ENCODE results near the gene ADAR. TPM values are rescaled to one million over a fixed set of nuclear protein-coding genes. Genes with fewer than 3 reads are reported as not detected.

ADAR gene
- total and polyA plus RNA-seq, 2 of the 8 experiments (the other 6 are each of a cell fraction or from before 2014, with no cell fraction given), result 125 to 242 TPM

DNA sequence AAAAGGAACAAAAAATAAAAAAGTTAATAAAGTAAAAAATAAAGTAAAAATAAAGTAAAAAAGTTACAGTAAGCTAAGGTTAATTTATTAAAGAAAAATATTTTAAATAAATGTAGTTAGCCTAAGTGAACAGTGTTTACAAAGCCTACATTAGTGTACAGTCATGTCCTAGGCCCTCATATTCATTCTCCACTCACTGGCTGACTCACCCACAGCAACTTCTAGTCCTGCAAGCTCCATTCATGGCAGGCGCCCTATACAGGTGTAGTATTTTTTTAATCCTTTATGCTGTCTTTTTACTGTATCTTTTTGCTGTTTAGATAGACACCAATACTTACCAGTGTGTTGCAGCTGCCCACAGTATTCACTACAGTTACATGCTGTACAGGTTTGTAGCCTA lies 12.4 kb downstream of the ADAR start:
- H3K79me1 ChIP-seq (ENCODE audit: low read depth, low read length), result peaks cover 7% of the 10 kb centered on the region
- peaks cover 0 to 20% of the 10 kb centered on the region in 2 experiments; a peak in 2 of 4 replicates for H3K79me2 ChIP-seq (ENCODE audit: control insufficient read depth in 1 of 2, insufficient read depth in 2 of 2, low read length in 2 of 2)
- no peak overlapping the region for H3K14ac ChIP-seq (ENCODE audit: insufficient read length)
- H3K9ac ChIP-seq (replicated peaks in 1 of 4; ENCODE audit: extremely low read depth in 1 of 4, low read depth in 3 of 4, low read length in 3 of 4), result no peak overlapping the region
- H3K23ac ChIP-seq (ENCODE audit: insufficient read length), result no peak overlapping the region
- no peak overlapping the region for H4K5ac ChIP-seq (ENCODE audit: insufficient read length, low read depth, low read length)
- DNase-seq (ENCODE audit: low read depth in 1 of 2, low spot score in 2 of 2) (no peak), FAIRE-seq (no peak)
- no peak overlapping the region for H4K91ac ChIP-seq (replicated peaks; ENCODE audit: insufficient read length, low read length)
- no peak overlapping the region for H2AK5ac ChIP-seq (ENCODE audit: low read depth, low read length)
- WGBS, 2 experiments (ENCODE audit: extremely low coverage in 1 of 2, insufficient coverage in 1 of 2, insufficient read length in 1 of 2, insufficient replicate concordance in 2 of 2, low coverage in 1 of 2, low lambda C conversion rate in 2 of 2, missing lambda C conversion rate in 1 of 2), result 96% methylated on average over 1 of the region's 1 CpG; no CpG with 5 or more reads in 1 of the 2 experiments
- H3K27ac ChIP-seq (ENCODE audit: low read depth, low read length), result no peak overlapping the region
- H2BK12ac ChIP-seq (ENCODE audit: low read depth, low read length), result no peak overlapping the region
- H2BK120ac ChIP-seq (replicated peaks; ENCODE audit: low read depth, low read length), result no peak overlapping the region
- no peaks in the 10 kb centered on the region for H3K4me1 ChIP-seq (replicated peaks in 1 of 4; ENCODE audit: control insufficient read depth in 3 of 4, insufficient read depth in 4 of 4, low read length in 3 of 4)
- H2BK5ac ChIP-seq (ENCODE audit: low read depth, low read length), result no peak overlapping the region
- H2BK15ac ChIP-seq (ENCODE audit: low read length), result no peak overlapping the region
- H3K27me3 ChIP-seq (replicated peaks in 1 of 4; ENCODE audit: control insufficient read depth in 3 of 4, extremely low read depth in 1 of 4, insufficient read depth in 3 of 4, low read length in 3 of 4), result no peaks in the 10 kb centered on the region
- no peaks in the 10 kb centered on the region for H3K9me3 ChIP-seq (ENCODE audit: insufficient read depth in 2 of 2, low read depth in 1 of 2, low read length in 1 of 2)
- peaks cover 9 to 13% of the 10 kb centered on the region in 2 experiments for H4K20me1 ChIP-seq (replicated peaks in 1 of 2; ENCODE audit: control insufficient read depth in 1 of 2, insufficient read depth in 2 of 2, low read length in 2 of 2)
- no peak overlapping the region for H3K18ac ChIP-seq (ENCODE audit: extremely low read depth, low read length)
- peaks cover 39 to 77% (median 65%) of the 10 kb centered on the region in 4 experiments for H3K36me3 ChIP-seq (ENCODE audit: control insufficient read depth in 2 of 4, insufficient read depth in 4 of 4, low read length in 3 of 4)
- ChIA-PET CTCF (ENCODE audit: partially characterized antibody) (interaction anchor here (0.7 to 1.7 kb wide), 5 partner anchors 9 to 283 kb away, joined by 3 to 5 read pairs (median 4); no protein-coding TSS in a partner anchor), POLR2A (ENCODE audit: partially characterized antibody) (interaction anchor here (1.5 to 2.0 kb wide), 2 partner anchors 10 to 19 kb away, joined by 5 to 9 read pairs; no protein-coding TSS in a partner anchor)
- no peak overlapping the region for H2AFZ ChIP-seq (ENCODE audit: low read length)
- no peaks in the 10 kb centered on the region for H3K23me2 ChIP-seq (ENCODE audit: low read depth, low read length)
- no peak overlapping the region for H3K4me2 ChIP-seq (ENCODE audit: insufficient read depth in 1 of 2, low read depth in 2 of 2, low read length in 2 of 2)
- no peak overlapping the region for H3K4me3 ChIP-seq (ENCODE audit: extremely low read depth in 1 of 4, insufficient read depth in 2 of 4, low read depth in 3 of 4, low read length in 4 of 4)
- no peak overlapping the region for H4K8ac ChIP-seq (ENCODE audit: extremely low read depth, insufficient read depth, low read length)
- H3K4ac ChIP-seq (replicated peaks; ENCODE audit: insufficient read length, low read depth, low read length), result no peak overlapping the region
- H3K56ac ChIP-seq (replicated peaks; ENCODE audit: insufficient read length, low read depth, low read length), result no peak overlapping the region
- H2BK20ac ChIP-seq (ENCODE audit: low read length), result no peak overlapping the region
- TF ChIP-seq POLR2A (IDR thresholded peaks at IDR 0.05; ENCODE audit: control extremely low read depth in 1 of 2, low read depth in 2 of 2, low read length in 2 of 2), result no peak
- no peak for TF ChIP-seq KDM5A (IDR thresholded peaks at IDR 0.05; ENCODE audit: low read length)
- TF ChIP-seq CBX8 (IDR thresholded peaks at IDR 0.05; ENCODE audit: borderline replicate concordance, low read depth, low read length), result no peak
- no peak for TF ChIP-seq PHF8 (conservative IDR thresholded peaks at IDR 0.05; ENCODE audit: low read depth, low read length)
- no peak for TF ChIP-seq TBP (IDR thresholded peaks at IDR 0.05; ENCODE audit: low read depth, low read length)
- no peak for TF ChIP-seq SIRT6 (IDR thresholded peaks at IDR 0.05; ENCODE audit: low read length)
- TF ChIP-seq RAD21 (IDR thresholded peaks at IDR 0.05 in 1 of 2, conservative IDR thresholded peaks at IDR 0.05 in 1 of 2; ENCODE audit: low read depth in 2 of 2, low read length in 2 of 2), result no peak
- TF ChIP-seq TEAD4 (IDR thresholded peaks at IDR 0.05; ENCODE audit: low read depth, low read length), result no peak
- TF ChIP-seq HDAC6 (IDR thresholded peaks at IDR 0.05; ENCODE audit: low read depth, low read length), result no peak
- no peak for TF ChIP-seq KDM4A (IDR thresholded peaks at IDR 0.05; ENCODE audit: low read depth, low read length, severe bottlenecking)
- no peak for TF ChIP-seq JUN (IDR thresholded peaks at IDR 0.05; ENCODE audit: low read depth, low read length)
- TF ChIP-seq RBBP5 (IDR thresholded peaks at IDR 0.05; ENCODE audit: borderline replicate concordance, low read depth, low read length), result no peak
- no peak for TF ChIP-seq HDAC2 (IDR thresholded peaks at IDR 0.05; ENCODE audit: borderline replicate concordance in 1 of 2, low read depth in 2 of 2, low read length in 2 of 2)
- no peak for TF ChIP-seq TAF7 (optimal IDR thresholded peaks at IDR 0.05; ENCODE audit: borderline replicate concordance, low read depth, low read length)
